Spinal cord (tissue), 10 donors: ENCODE data around the gene PCSK6. TPM values are rescaled to one million over a fixed set of nuclear protein-coding genes. Genes with fewer than 3 reads are reported as not detected.
"Not testable (repeated sequence)": the region's sequence is repeated elsewhere in the genome, so short reads cannot be mapped to it uniquely, and the experiment has no call there.

Source experiments
- DNase-seq, 6 donors: peaks; one replicate each; pipeline versions ENCODE4 v3.0.0 to v3.0.0-alpha.2; 2013 to 2015; ENCODE audit warnings: low spot score in 6 of 6, low read depth in 4 of 6
- H3K27ac ChIP-seq: one replicate; pipeline ENCODE4 v1.5.1; 2013; ENCODE audit warnings: low read depth, low read length, control low read depth
- H3K27me3 ChIP-seq: one replicate; pipeline ENCODE4 v1.6.1; 2013; ENCODE audit warnings: low read length; ENCODE audit not compliant: control insufficient read depth, insufficient read depth
- H3K36me3 ChIP-seq: one replicate; pipeline ENCODE4 v1.6.1; 2013; ENCODE audit warnings: low read length; ENCODE audit not compliant: control insufficient read depth, insufficient read depth
- H3K4me1 ChIP-seq: one replicate; pipeline ENCODE4 v1.6.1; 2013; ENCODE audit warnings: low read length; ENCODE audit not compliant: control insufficient read depth, insufficient read depth
- H3K4me3 ChIP-seq: one replicate; pipeline ENCODE4 v1.5.1; 2013; ENCODE audit warnings: low read depth, low read length, control low read depth
- H3K9me3 ChIP-seq: one replicate; pipeline ENCODE4 v1.6.1; 2013; ENCODE audit warnings: low read length; ENCODE audit not compliant: control insufficient read depth, insufficient read depth
- WGBS: methylation state at CpG from one replicate; pipeline ENCODE4 v1.1.5; 2013; ENCODE audit warnings: missing lambda C conversion rate; ENCODE audit not compliant: insufficient coverage; 5-methylcytosine and 5-hydroxymethylcytosine counted together
- polyA plus RNA-seq, 2 donors: library from polyadenylated mRNA; unstranded; fragments of 120-200 nt; gene quantifications; one replicate each; pipeline ENCODE4 v1.2.1, GENCODE V29; 2013; ENCODE audit not compliant: insufficient read length in 2 of 2
- total RNA-seq, 2 donors: library from RNA; depleted of rRNA in 1 of 2; stranded (reverse); fragments of 120-200 nt in 1 of 2; fragments of >200 nt in 1 of 2; gene quantifications; one replicate each; pipeline versions ENCODE4 v1.2.3 to v1.2.4, GENCODE V29; 2013 to 2014
- donor health status: healthy.

The PCSK6 gene
- total and polyA plus RNA-seq, 4 donors = 8.6 to 14.3 (median 11.7) TPM

- WGBS = 84% methylated on average over 18 of the region's 20 CpGs
- Histone ChIP-seq H3K4me1 (peaks cover 14% of the 10 kb centered on the region), H3K9me3 (no peaks in the 10 kb centered on the region), H3K4me3 (no peak overlapping the region), H3K27ac (no peak overlapping the region), H3K36me3 (peaks cover 7% of the 10 kb centered on the region), H3K27me3 (no peaks in the 10 kb centered on the region)
- no peak for DNase-seq
Observed at GRCh38 chr15:101427606-101428487, 61.7 kb downstream of the PCSK6 start.

GRCh38 chr15:101426761-101427333, 62.7 kb downstream of the PCSK6 start:
- Histone ChIP-seq H3K9me3 (no peaks in the 10 kb centered on the region), H3K4me3 (no peak overlapping the region), H3K27ac (no peak overlapping the region), H3K4me1 (peaks cover 14% of the 10 kb centered on the region), H3K27me3 (no peaks in the 10 kb centered on the region), H3K36me3 (peaks cover 7% of the 10 kb centered on the region)
- 74% methylated on average over 15 of the region's 17 CpGs for WGBS
- no peak for DNase-seq

GRCh38 chr15:101425787-101426365, 63.6 kb downstream of the PCSK6 start:
- WGBS = 60% methylated on average over 8 of the region's 9 CpGs
- Histone ChIP-seq H3K4me1 (peaks cover 14% of the 10 kb centered on the region), H3K27me3 (no peaks in the 10 kb centered on the region), H3K4me3 (no peak overlapping the region), H3K9me3 (no peaks in the 10 kb centered on the region), H3K36me3 (peaks cover 7% of the 10 kb centered on the region), H3K27ac (no peak overlapping the region)
- DNase-seq = no peak

GRCh38 chr15:101424984-101425383, 64.5 kb downstream of the PCSK6 start:
- Histone ChIP-seq H3K4me3 (no peak overlapping the region), H3K27ac (no peak overlapping the region), H3K36me3 (peaks cover 7% of the 10 kb centered on the region), H3K9me3 (no peaks in the 10 kb centered on the region), H3K4me1 (peaks cover 14% of the 10 kb centered on the region), H3K27me3 (no peaks in the 10 kb centered on the region)
- no peak for DNase-seq
- 80% methylated on average over 7 of the region's 7 CpGs for WGBS

GRCh38 chr15:101420232-101420631, 69.3 kb downstream of the PCSK6 start:
- H3K4me3 ChIP-seq = no peak overlapping the region
- DNase-seq = no peak
- 100% methylated on average over 1 of the region's 4 CpGs for WGBS
- H3K36me3 ChIP-seq = no peaks in the 10 kb centered on the region
- H3K27me3 ChIP-seq = no peaks in the 10 kb centered on the region
- no peaks in the 10 kb centered on the region for H3K9me3 ChIP-seq
- no peaks in the 10 kb centered on the region for H3K4me1 ChIP-seq
- H3K27ac ChIP-seq = no peak overlapping the region

- H3K36me3 ChIP-seq, H3K9me3 ChIP-seq, H3K27me3 ChIP-seq, H3K4me1 ChIP-seq, DNase-seq, H3K27ac ChIP-seq, H3K4me3 ChIP-seq: not testable (repeated sequence)
- WGBS = 89% methylated on average over 5 of the region's 6 CpGs
Observed at GRCh38 chr15:101416475-101416874, 73.0 kb downstream of the PCSK6 start.

- H3K36me3 ChIP-seq = no peaks in the 10 kb centered on the region
- no CpG with 5 or more reads among the region's 3 CpGs for WGBS
- DNase-seq = no peak
Observed at GRCh38 chr15:101413239-101413638, 76.3 kb downstream of the PCSK6 start.

GRCh38 chr15:101411581-101411980, 77.9 kb downstream of the PCSK6 start:
- Histone ChIP-seq H3K36me3 (no peaks in the 10 kb centered on the region), H3K4me3 (no peak overlapping the region), H3K4me1 (no peaks in the 10 kb centered on the region), H3K9me3 (no peaks in the 10 kb centered on the region), H3K27ac (no peak overlapping the region), H3K27me3 (no peaks in the 10 kb centered on the region)
- WGBS = 91% methylated on average over 10 of the region's 10 CpGs
- DNase-seq = no peak

More at GRCh38 chr15:101413239-101413638, 76.3 kb downstream of the PCSK6 start:
- Histone ChIP-seq H3K4me3 (no peak overlapping the region), H3K27me3 (no peaks in the 10 kb centered on the region), H3K4me1 (no peaks in the 10 kb centered on the region), H3K27ac (no peak overlapping the region), H3K9me3 (no peaks in the 10 kb centered on the region)

- no peak for DNase-seq
- H3K4me3 ChIP-seq = no peak overlapping the region
- 93% methylated on average over 9 of the region's 12 CpGs for WGBS
Observed at GRCh38 chr15:101411085-101411484, 78.4 kb downstream of the PCSK6 start.

More at GRCh38 chr15:101411085-101411484, 78.4 kb downstream of the PCSK6 start:
- Histone ChIP-seq H3K9me3 (no peaks in the 10 kb centered on the region), H3K4me1 (peaks cover under 1% of the 10 kb centered on the region), H3K36me3 (no peaks in the 10 kb centered on the region), H3K27ac (no peak overlapping the region), H3K27me3 (no peaks in the 10 kb centered on the region)
